WTC11 (cell line): Measurements from ENCODE around the gene TTC8. TPM values are rescaled to one million over a fixed set of nuclear protein-coding genes. Genes with fewer than 3 reads are reported as not detected.

Experiments
- ATAC-seq: fragments of 200-7000 bp; cut with Tn5 transposase; 2 replicates; pipeline ENCODE4 v1.10.0; 2021; ENCODE audit warnings: mild to moderate bottlenecking, moderate library complexity
- CTCF ChIA-PET: fragments of 300-600 bp; sonication (Branson Sonifier 250); formaldehyde crosslinking; loops from one replicate; lab custom pipeline; 2021; ENCODE audit warnings: antibody characterized with exemption; lab: Charles Lee
- POLR2A ChIA-PET: fragments of 350-600 bp; sonication (Branson Sonifier 250); formaldehyde crosslinking; loops from one replicate; lab custom pipeline; 2021; ENCODE audit warnings: antibody characterized with exemption; lab: Charles Lee
- DNase-seq: peaks from one replicate; pipeline ENCODE4 v3.0.0; 2021; ENCODE audit warnings: low spot score
- H3K27ac Mint-ChIP-seq: 2 replicates; pipeline ENCODE4 v1.8.0; 2021; ENCODE audit warnings: mixed read lengths
- H3K27me3 Mint-ChIP-seq: 2 replicates; pipeline ENCODE4 v1.8.0; 2021; ENCODE audit warnings: low read depth, mild to moderate bottlenecking, moderate library complexity, mixed read lengths
- H3K36me3 Mint-ChIP-seq: 2 replicates; pipeline ENCODE4 v1.8.0; 2021; ENCODE audit warnings: mixed read lengths
- H3K4me1 Mint-ChIP-seq: 2 replicates; pipeline ENCODE4 v1.8.0; 2022; ENCODE audit warnings: mixed read lengths
- H3K4me3 Mint-ChIP-seq: 2 replicates; pipeline ENCODE4 v1.8.0; 2021; ENCODE audit warnings: mild to moderate bottlenecking, moderate library complexity, mixed read lengths
- H3K9me3 Mint-ChIP-seq: 2 replicates; pipeline ENCODE4 v1.8.0; 2021; ENCODE audit warnings: mixed read lengths
- ATF3 ChIP-seq: sonication (generic); formaldehyde crosslinking; conservative IDR thresholded peaks from 2 replicates; pipeline ENCODE4 v1.8.1; 2022; ENCODE audit warnings: mild to moderate bottlenecking, missing genetic modification reagents
- EMX1 ChIP-seq: fragments of 250-450 bp; sonication (Bioruptor Pico); IDR thresholded peaks from 2 replicates; pipeline ENCODE4 v1.8.0; 2021; ENCODE audit warnings: mild to moderate bottlenecking
- FOXP4 ChIP-seq: sonication (generic); formaldehyde crosslinking; IDR thresholded peaks from 2 replicates; pipeline ENCODE4 v1.8.0; 2022; ENCODE audit warnings: mild to moderate bottlenecking, missing genetic modification reagents
- GABPB1 ChIP-seq: sonication (generic); formaldehyde crosslinking; IDR thresholded peaks from 2 replicates; pipeline ENCODE4 v1.8.1; 2023; ENCODE audit warnings: mild to moderate bottlenecking, missing genetic modification reagents
- HMGXB4 ChIP-seq: sonication (generic); formaldehyde crosslinking; IDR thresholded peaks from 2 replicates; pipeline ENCODE4 v1.8.1; 2023; ENCODE audit warnings: mild to moderate bottlenecking, moderate library complexity, missing genetic modification reagents
- NFATC4 ChIP-seq: fragments of 250-450 bp; sonication (Bioruptor Pico); IDR thresholded peaks from 2 replicates; pipeline ENCODE4 v1.9.0; 2021; ENCODE audit warnings: mild to moderate bottlenecking
- OVOL2 ChIP-seq: fragments of 250-450 bp; sonication (Bioruptor Pico); IDR thresholded peaks from 2 replicates; pipeline ENCODE4 v1.9.0; 2021; ENCODE audit warnings: mild to moderate bottlenecking, borderline replicate concordance
- RELA ChIP-seq: sonication (generic); formaldehyde crosslinking; IDR thresholded peaks from 2 replicates; pipeline ENCODE4 v1.8.1; 2022; ENCODE audit warnings: missing genetic modification reagents, mild to moderate bottlenecking, borderline replicate concordance
- RORB ChIP-seq: fragments of 250-450 bp; sonication (Bioruptor Pico); IDR thresholded peaks from 2 replicates; pipeline ENCODE4 v1.9.0; 2021; ENCODE audit warnings: mild to moderate bottlenecking
- TCF7 ChIP-seq: sonication (generic); formaldehyde crosslinking; IDR thresholded peaks from 2 replicates; pipeline ENCODE4 v1.8.0; 2022; ENCODE audit warnings: mild to moderate bottlenecking, low read depth, missing genetic modification reagents, moderate library complexity
- TEAD1 ChIP-seq: sonication (generic); formaldehyde crosslinking; IDR thresholded peaks from 2 replicates; pipeline ENCODE4 v1.8.0; 2022; ENCODE audit warnings: mild to moderate bottlenecking, missing genetic modification reagents
- USF1 ChIP-seq: sonication (generic); formaldehyde crosslinking; IDR thresholded peaks from 2 replicates; pipeline ENCODE4 v1.8.0; 2022; ENCODE audit warnings: mild to moderate bottlenecking, missing genetic modification reagents
- ZBTB21 ChIP-seq: sonication (generic); formaldehyde crosslinking; IDR thresholded peaks from 2 replicates; pipeline ENCODE4 v1.8.1; 2023; ENCODE audit warnings: mild to moderate bottlenecking, missing genetic modification reagents, borderline replicate concordance
- ZMAT4 ChIP-seq: fragments of 250-450 bp; sonication (Bioruptor Pico); IDR thresholded peaks from 2 replicates; pipeline ENCODE4 v1.9.0; 2021; ENCODE audit warnings: mild to moderate bottlenecking
- ZNF512 ChIP-seq: sonication (generic); formaldehyde crosslinking; IDR thresholded peaks from 2 replicates; pipeline ENCODE4 v1.8.1; 2022; ENCODE audit warnings: missing genetic modification reagents, borderline replicate concordance
- total RNA-seq: library from RNA; stranded (reverse); gene quantifications from 3 replicates; pipeline ENCODE4 v1.2.3, GENCODE V29; 2021

Gene TTC8
- total RNA-seq, 1 experiment from 2014 or later = 13.8 TPM

- no peak for TF ChIP-seq FOXP4
- TF ChIP-seq HMGXB4 (CRISPR knock-in tag) = no peak
Observed at GRCh38 chr14:88852632-88853031, 28.2 kb downstream of the TTC8 start (continued).

GRCh38 chr14:88853129-88853528 is 28.7 kb downstream of the TTC8 start:
- CTCF ChIA-PET = interaction anchor here (0.6 to 1.9 kb wide), 4 partner anchors 15 to 1001 kb away, joined by 3 to 8 read pairs (median 3); no protein-coding TSS in a partner anchor
- peak; percentile 75 for ATAC-seq
- peaks cover 2% of the 10 kb centered on the region for H3K36me3 Mint-ChIP-seq
- POLR2A ChIA-PET = no interaction called here
- no peak for TF ChIP-seq TEAD1 (CRISPR knock-in tag)
- no peak for TF ChIP-seq ATF3 (CRISPR knock-in tag)
- no peak for TF ChIP-seq EMX1 (CRISPR knock-in tag)
- TF ChIP-seq OVOL2 = no peak
- H3K9me3 Mint-ChIP-seq = no peaks in the 10 kb centered on the region
- no peak overlapping the region for H3K4me3 Mint-ChIP-seq
- H3K27ac Mint-ChIP-seq = no peak overlapping the region
- H3K4me1 Mint-ChIP-seq = peaks cover 37% of the 10 kb centered on the region
- peaks cover 10% of the 10 kb centered on the region for H3K27me3 Mint-ChIP-seq
- no peak for DNase-seq

- Mint-ChIP-seq H3K9me3 (peaks cover 7% of the 10 kb centered on the region), H3K27ac (no peak overlapping the region), H3K27me3 (no peaks in the 10 kb centered on the region; the same call in 1 of the 2 replicates), H3K36me3 (peaks cover 14% of the 10 kb centered on the region), H3K4me1 (peaks cover 21% of the 10 kb centered on the region), H3K4me3 (no peak overlapping the region)
- CTCF ChIA-PET = interaction anchor here (1.6 kb wide), 1 partner anchor 11 kb away, joined by 3 read pairs; no protein-coding TSS in a partner anchor
- DNase-seq (no peak), ATAC-seq (no peak)
- no peak for TF ChIP-seq RORB (CRISPR knock-in tag)
- no peak for TF ChIP-seq USF1 (CRISPR knock-in tag)
- no peak for TF ChIP-seq RELA (CRISPR knock-in tag)
- no peak for TF ChIP-seq NFATC4 (CRISPR knock-in tag)
- TF ChIP-seq ZNF512 = no peak
- no peak for TF ChIP-seq TCF7 (CRISPR knock-in tag)
- TF ChIP-seq ZBTB21 (CRISPR knock-in tag) = no peak
- no peak for TF ChIP-seq ZMAT4 (CRISPR knock-in tag)
- TF ChIP-seq GABPB1 (CRISPR knock-in tag) = no peak
- POLR2A ChIA-PET = no interaction called here
Observed at GRCh38 chr14:88856786-88857366, 32.4 kb downstream of the TTC8 start.
